GM18502 (cell line): ENCODE results near the gene WDR75.

Experiments used
- ATAC-seq: cut with Tn5 transposase; IDR thresholded peaks from one replicate; pipeline ENCODE4 v1.9.1; 2021; ENCODE audit warnings: mild to moderate bottlenecking; ENCODE audit not compliant: unreplicated experiment, poor library complexity

The WDR75 gene

GRCh38 chr2:189524746-189525145 lies 83.5 kb downstream of the WDR75 start:
- ATAC-seq, result no peak
